ENCODE results near the gene FBLN5.
"Not testable (repeated sequence)": the region's sequence is repeated elsewhere in the genome, so short reads cannot be mapped to it uniquely, and the experiment has no call there.

FBLN5 gene

GRCh38 chr14:91857614-91858013 is 89.9 kb downstream of the FBLN5 start:
- no peak for DNase-seq

- DNase-seq = no peak
Measured at GRCh38 chr14:91854327-91854934, 93.1 kb downstream of the FBLN5 start.

- DNase-seq = no peak
Measured at GRCh38 chr14:91851563-91851962, 95.9 kb downstream of the FBLN5 start.

GRCh38 chr14:91848504-91849001 is 98.9 kb downstream of the FBLN5 start:
- no peak for DNase-seq

- DNase-seq = no peak
Measured at GRCh38 chr14:91847693-91848092, 99.8 kb downstream of the FBLN5 start.

- DNase-seq = no peak
Measured at GRCh38 chr14:91845652-91846051, 101.8 kb downstream of the FBLN5 start.

GRCh38 chr14:91845056-91845455 is 102.4 kb downstream of the FBLN5 start:
- DNase-seq = not testable (repeated sequence)

GRCh38 chr14:91844029-91844428 is 103.5 kb downstream of the FBLN5 start:
- DNase-seq = no peak

- DNase-seq = no peak
Measured at GRCh38 chr14:91843437-91843836, 104.1 kb downstream of the FBLN5 start.

- no peak for DNase-seq
Measured at GRCh38 chr14:91841065-91841464, 106.4 kb downstream of the FBLN5 start.

- DNase-seq = no peak
Measured at GRCh38 chr14:91839749-91840148, 107.7 kb downstream of the FBLN5 start.

- no peak for DNase-seq
Measured at GRCh38 chr14:91837076-91837475, 110.4 kb downstream of the FBLN5 start.

GRCh38 chr14:91835920-91836843 is 111.3 kb downstream of the FBLN5 start:
- peak; percentile 79 for DNase-seq

- DNase-seq = no peak
Measured at GRCh38 chr14:91835197-91835919, 112.1 kb downstream of the FBLN5 start.

- no peak for DNase-seq
Measured at GRCh38 chr14:91834571-91834970, 112.9 kb downstream of the FBLN5 start.

GRCh38 chr14:91831337-91831736 is 116.2 kb downstream of the FBLN5 start:
- DNase-seq = no peak

- no peak for DNase-seq
Measured at GRCh38 chr14:91830777-91831176, 116.7 kb downstream of the FBLN5 start.

GRCh38 chr14:91829511-91829910 is 118.0 kb downstream of the FBLN5 start:
- no peak for DNase-seq

GRCh38 chr14:91827746-91828145 is 119.7 kb downstream of the FBLN5 start:
- DNase-seq = no peak

All from CD4-positive, alpha-beta T cell treated with Interferon gamma for 1 hour (primary cell).